GM19240 (cell line): Measurements from ENCODE around the gene SORL1.

Experiments
- DNase-seq: peaks from one replicate; pipeline ENCODE4 v3.0.0; 2011; ENCODE audit warnings: low spot score; ENCODE audit not compliant: insufficient read length

SORL1 gene

GRCh38 chr11:121536126-121536525, 84.0 kb downstream of the SORL1 start:
- DNase-seq, result no peak

- DNase-seq, result no peak
These were observed 85.9 kb downstream of the SORL1 start for GRCh38 chr11:121538054-121538453.

GRCh38 chr11:121539000-121539399, 86.9 kb downstream of the SORL1 start:
- no peak for DNase-seq

DNA sequence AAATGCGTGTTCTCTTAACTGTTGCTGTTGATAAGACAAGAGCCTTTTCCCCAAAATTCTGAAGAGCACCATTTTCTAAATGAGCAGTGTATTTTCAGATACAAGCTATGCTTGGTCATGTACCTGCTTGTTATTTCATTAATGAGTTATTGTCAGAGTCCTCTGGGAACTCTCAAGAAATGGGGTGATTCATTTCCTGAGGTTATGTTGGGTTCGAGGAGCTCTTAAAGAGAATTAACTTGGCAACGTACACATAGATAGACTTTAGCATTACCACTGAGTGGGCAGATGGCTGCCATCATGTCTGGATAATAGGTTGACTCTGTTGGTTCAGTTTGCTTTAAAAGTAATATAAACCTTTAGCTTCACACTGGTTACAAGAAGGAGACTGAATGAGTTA, 88.5 kb downstream of the SORL1 start:
- no peak for DNase-seq

- DNase-seq, result no peak
These were observed 91.8 kb downstream of the SORL1 start for GRCh38 chr11:121543836-121544380.

DNA sequence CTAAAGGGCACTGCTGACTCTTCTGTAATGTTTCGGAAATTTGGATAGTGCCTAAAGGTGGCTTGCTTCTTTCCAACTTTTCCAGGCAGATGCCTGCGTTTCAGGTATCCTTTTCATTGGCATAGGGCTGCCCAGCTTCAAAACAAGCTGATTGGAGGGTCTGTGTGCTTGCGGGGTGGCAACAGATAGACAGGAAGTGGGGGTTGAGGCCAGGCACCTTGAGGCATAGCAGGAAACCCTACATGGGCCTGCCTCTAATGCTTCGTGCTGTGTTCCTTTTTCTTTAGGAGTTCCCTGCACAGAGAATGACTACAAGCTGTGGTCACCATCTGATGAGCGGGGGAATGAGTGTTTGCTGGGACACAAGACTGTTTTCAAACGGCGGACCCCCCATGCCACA, 92.8 kb downstream of the SORL1 start:
- no peak for DNase-seq

DNA sequence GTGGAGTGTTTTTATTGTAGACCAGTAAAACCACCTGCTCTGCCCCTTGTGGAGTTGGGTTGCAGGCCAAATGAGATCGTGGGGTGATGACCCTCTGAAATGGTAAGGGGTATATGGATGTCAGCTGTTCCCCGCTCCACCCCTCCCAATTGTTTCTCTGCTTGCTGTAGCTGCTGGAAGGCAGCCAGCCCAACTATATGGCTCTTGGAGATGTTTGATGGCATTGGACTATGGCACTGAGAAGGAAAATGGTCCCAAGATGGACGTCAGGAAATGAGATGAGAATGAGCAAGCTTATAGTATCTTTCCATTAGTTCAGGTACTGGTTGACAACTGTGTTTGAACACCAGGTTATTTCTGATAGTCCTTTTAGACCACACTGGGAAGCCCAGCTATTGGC, 95.5 kb downstream of the SORL1 start:
- DNase-seq, result no peak

GRCh38 chr11:121550247-121551030, 98.3 kb downstream of the SORL1 start:
- DNase-seq, result no peak

GRCh38 chr11:121551463-121551862, 99.3 kb downstream of the SORL1 start:
- no peak for DNase-seq

DNA sequence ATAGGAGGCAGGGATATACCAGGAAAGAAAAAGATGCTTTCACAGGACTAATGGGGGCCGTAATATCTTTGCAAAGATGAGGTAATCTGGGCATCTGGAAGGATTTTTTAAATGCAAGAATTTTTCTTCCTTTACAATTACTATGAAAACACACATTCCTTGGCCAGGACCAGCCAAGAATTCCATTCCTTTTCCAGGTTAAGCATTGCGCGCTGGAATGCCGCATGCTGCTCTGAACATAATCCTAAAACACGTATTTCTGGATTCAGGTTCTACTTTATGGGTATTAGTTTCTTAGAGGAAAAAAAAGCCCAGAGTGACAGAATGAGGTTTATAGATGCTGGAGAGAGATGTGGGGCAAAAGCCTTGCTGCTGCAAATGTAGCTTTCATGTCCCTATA, 100.0 kb downstream of the SORL1 start:
- DNase-seq, result no peak

DNA sequence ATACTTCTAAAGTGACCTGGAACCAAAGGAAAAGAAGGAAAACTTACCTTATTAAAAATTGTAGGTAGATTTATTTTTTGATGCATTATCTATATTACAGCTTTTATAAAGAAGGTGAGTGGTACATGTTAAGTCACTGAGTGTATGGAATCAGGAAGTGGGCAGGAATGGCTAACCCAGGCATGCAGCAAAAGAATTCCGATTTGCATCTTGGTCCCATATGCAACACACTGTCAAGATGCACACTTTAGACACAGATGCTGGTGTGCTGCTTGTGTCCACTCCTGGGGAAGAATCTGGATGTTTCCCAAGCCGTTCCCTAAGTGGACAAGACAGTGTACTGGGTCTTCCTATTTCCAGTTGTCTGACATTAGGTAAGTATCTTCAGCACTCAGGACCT, 100.5 kb downstream of the SORL1 start:
- no peak for DNase-seq

- no peak for DNase-seq
These were observed 101.3 kb downstream of the SORL1 start for GRCh38 chr11:121553389-121553788.

DNA sequence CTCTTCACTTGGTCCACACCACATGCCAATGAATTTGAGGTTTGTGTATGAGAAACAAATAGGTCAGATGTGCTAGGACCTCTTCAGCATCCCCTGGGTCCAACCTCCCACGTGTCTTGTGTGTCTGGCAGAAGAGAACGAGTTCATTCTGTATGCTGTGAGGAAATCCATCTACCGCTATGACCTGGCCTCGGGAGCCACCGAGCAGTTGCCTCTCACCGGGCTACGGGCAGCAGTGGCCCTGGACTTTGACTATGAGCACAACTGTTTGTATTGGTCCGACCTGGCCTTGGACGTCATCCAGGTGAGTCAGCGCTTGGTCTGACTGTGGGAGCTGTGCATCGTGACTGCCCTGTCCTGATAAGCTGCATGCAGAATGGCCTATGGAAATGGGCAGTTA, 101.7 kb downstream of the SORL1 start:
- no peak for DNase-seq

- no peak for DNase-seq
These were observed 102.4 kb downstream of the SORL1 start for GRCh38 chr11:121554552-121554951.

GRCh38 chr11:121555121-121555520, 103.0 kb downstream of the SORL1 start:
- DNase-seq, result no peak

DNA sequence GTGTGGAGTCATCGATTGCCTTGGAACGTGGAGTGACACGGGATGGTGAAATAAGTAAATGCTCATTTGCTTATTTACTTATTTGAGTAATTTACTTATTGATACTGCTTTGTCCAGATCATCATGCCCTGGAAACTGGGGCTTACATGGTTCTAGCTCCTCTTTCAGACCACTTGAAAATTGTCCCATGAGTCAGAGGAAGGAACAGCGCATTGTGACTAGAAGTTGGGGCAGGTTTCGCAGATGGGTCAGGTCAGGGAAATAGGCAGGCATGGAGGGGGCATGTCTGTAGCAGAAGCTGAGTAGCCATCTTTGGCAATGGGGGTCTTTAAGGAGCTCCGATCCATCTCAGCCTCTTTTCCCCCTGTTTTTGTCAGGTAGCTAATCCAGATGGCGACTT, 104.8 kb downstream of the SORL1 start:
- no peak for DNase-seq

DNA sequence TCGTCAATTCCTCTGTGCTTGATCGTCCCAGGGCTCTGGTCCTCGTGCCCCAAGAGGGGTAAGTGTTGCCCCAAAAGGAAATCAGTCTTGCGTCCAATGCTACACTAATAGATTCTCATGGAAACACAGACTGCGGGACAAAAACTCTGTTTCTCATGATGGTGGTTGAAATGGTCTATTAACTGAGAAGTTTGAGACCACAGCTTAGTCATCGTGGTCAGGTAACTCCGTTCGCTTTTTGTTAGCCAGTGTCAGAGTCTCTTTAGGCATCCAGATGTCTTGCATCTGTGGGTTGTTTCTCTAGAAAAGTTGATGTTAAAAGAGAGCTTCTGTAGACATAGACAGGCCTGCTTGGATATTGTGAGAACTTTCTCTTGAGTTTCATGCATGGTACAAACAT, 105.2 kb downstream of the SORL1 start:
- DNase-seq, result no peak

DNA sequence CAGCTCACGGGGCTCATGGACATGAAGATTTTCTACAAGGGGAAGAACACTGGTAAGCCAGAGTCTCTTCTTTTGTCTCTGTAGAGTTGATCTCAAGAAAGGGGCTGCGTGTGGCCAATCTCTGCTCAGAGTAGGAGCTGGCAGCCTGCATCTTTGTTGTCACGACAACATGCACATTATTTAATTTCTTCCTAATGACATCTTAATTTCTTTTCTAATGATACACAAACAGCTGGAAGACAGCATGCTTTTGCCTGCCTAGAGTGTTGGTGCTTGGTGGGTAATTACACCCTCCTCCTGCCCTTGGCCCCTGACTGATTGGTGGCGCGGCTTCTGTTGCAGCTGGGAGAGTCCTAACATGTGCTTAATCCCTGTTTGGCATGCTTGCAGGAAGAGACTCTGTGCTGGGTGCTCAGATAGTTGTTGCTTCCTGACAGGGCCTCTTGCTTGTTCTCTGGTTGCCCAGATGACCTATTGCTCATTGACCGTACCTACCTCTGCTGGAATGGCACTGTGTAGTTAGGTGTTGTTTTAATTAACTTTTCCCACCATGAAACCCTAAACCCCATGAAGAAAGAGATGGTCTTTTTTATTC, 107.6 kb downstream of the SORL1 start:
- DNase-seq, result no peak

DNA sequence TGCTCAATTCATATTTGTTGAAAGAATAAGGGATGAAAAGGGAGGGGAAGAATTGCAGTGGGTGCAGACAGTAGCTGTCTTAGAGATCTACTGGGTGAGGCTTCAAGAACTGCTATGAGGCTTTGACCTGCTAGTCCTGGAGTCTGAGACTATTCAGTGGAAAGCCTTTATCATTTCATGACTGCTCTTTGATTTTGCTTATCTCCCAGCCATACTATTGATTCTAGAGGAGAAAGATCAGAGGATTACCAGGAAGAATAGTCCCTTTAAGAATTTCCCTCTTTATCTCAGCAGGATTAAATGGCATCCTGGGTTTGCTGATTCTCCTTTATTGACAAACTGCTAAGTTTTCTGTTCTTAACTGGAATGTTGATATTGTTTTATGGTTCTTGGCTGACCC, 108.1 kb downstream of the SORL1 start:
- DNase-seq, result no peak

GRCh38 chr11:121561240-121561639, 109.1 kb downstream of the SORL1 start:
- DNase-seq, result no peak

DNA sequence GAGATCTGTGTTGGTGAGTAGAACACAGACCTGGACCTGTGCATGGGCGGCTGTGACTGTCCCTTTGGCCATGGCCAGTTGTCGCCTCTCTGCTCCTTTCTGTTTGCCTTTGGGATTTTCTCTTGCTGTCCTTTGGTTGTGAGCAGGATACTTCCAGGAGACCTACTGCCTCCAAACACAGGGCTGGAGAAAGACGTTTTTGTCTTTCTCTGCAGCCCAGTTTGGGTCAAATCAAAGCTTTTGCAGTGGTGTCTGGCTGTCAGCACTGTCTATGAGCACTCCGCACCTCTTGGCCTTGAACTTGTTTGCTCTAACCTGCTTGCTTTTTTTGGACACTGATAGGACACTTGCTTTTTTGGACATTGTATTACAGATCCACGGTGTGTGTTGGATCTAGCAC, 109.6 kb downstream of the SORL1 start:
- no peak for DNase-seq

DNA sequence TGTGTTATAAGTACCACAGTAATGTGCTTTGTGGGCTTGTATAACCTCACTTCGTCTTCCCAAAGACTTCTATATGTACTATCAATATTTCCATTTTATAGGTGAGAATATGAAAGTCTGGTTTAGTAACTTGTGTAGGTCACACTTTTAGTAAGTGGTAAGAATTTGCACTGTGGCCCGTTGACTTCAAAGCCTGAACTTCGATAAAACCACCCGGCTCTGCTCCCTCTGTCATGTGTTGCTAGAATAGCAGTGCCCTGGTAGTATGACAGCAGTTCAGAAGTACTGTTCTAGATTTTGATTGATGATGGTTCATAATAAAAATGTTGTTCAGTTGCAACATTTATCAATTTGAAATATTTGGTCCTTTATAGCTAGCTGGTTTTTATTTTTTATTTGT, 110.9 kb downstream of the SORL1 start:
- DNase-seq, result no peak
